AG04450 (cell line): ENCODE results near the gene COL25A1. TPM values are rescaled to one million over a fixed set of nuclear protein-coding genes. Genes with fewer than 3 reads are reported as not detected.

Experiments used
- CTCF ChIA-PET: fragments of 300-600, 350-600 bp; formaldehyde crosslinking; extraction: SDS; loops from one replicate; lab custom pipeline; 2022; ENCODE audit warnings: antibody characterized with exemption, inconsistent platforms; lab: Charles Lee
- POLR2A ChIA-PET: fragments of 350-600 bp; formaldehyde crosslinking; extraction: SDS; loops from one replicate; lab custom pipeline; 2021; ENCODE audit warnings: antibody characterized with exemption, inconsistent platforms; lab: Yijun Ruan, JAX
- DNase-seq: peaks from one replicate; pipeline ENCODE4 v3.0.0-alpha.2; 2011; ENCODE audit warnings: low read depth, low spot score
- H3K27ac ChIP-seq: one replicate; pipeline ENCODE4 v1.5.1; 2012; ENCODE audit warnings: low read depth, low read length, control low read depth
- H3K27me3 ChIP-seq: one replicate; pipeline ENCODE4 v1.6.0; 2012; ENCODE audit warnings: low read length; ENCODE audit not compliant: control insufficient read depth, insufficient read depth
- H3K4me3 ChIP-seq: 2 replicates; pipeline ENCODE4 v1.5.1; 2011; ENCODE audit warnings: mild to moderate bottlenecking, low read depth, low read length, control low read depth
- H3K9me3 ChIP-seq: 2 replicates; pipeline ENCODE4 v1.5.1; 2012; ENCODE audit warnings: low read length; ENCODE audit not compliant: control insufficient read depth, insufficient read depth
- polyA plus RNA-seq: library from polyadenylated mRNA; depleted of rRNA; stranded (reverse); fragments of >200 nt; gene quantifications from 2 replicates; pipeline ENCODE4 v1.2.3, GENCODE V29; 2011
- TF ChIP-seq, protein P1 (sequence below): IDR thresholded peaks from 2 replicates; pipeline ENCODE4 v1.5.1; 2011; ENCODE audit warnings: low read depth, low read length, control low read depth, inconsistent platforms

The COL25A1 gene
- polyA plus RNA-seq, 1 experiment: not detected

DNA sequence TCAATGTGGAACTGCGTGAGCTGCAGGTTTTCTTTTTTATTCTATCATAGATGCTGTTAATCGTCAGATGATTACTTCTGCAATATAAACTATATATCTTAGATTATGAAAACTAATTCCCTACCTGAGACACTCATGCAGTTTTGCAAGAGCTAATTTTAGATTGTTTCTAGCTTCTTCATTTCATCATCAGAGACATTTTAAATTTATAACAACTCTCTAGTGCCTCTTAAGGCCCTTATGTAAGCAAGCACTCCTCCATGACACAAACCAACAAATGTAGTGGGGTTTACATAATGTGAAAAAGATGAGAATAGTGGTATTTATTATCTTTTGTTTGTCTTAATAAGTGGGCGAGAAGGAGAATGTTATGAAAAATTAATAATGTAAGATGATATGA lies 369.4 kb downstream of the COL25A1 start:
- no peaks in the 10 kb centered on the region for H3K27me3 ChIP-seq
- H3K4me3 ChIP-seq: no peak overlapping the region
- TF ChIP-seq, protein P1, sequence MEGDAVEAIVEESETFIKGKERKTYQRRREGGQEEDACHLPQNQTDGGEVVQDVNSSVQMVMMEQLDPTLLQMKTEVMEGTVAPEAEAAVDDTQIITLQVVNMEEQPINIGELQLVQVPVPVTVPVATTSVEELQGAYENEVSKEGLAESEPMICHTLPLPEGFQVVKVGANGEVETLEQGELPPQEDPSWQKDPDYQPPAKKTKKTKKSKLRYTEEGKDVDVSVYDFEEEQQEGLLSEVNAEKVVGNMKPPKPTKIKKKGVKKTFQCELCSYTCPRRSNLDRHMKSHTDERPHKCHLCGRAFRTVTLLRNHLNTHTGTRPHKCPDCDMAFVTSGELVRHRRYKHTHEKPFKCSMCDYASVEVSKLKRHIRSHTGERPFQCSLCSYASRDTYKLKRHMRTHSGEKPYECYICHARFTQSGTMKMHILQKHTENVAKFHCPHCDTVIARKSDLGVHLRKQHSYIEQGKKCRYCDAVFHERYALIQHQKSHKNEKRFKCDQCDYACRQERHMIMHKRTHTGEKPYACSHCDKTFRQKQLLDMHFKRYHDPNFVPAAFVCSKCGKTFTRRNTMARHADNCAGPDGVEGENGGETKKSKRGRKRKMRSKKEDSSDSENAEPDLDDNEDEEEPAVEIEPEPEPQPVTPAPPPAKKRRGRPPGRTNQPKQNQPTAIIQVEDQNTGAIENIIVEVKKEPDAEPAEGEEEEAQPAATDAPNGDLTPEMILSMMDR: no peak
- DNase-seq: no peak
- POLR2A ChIA-PET: no interaction called here
- no peaks in the 10 kb centered on the region for H3K9me3 ChIP-seq
- CTCF ChIA-PET: no interaction called here
- H3K27ac ChIP-seq: no peak overlapping the region

DNA sequence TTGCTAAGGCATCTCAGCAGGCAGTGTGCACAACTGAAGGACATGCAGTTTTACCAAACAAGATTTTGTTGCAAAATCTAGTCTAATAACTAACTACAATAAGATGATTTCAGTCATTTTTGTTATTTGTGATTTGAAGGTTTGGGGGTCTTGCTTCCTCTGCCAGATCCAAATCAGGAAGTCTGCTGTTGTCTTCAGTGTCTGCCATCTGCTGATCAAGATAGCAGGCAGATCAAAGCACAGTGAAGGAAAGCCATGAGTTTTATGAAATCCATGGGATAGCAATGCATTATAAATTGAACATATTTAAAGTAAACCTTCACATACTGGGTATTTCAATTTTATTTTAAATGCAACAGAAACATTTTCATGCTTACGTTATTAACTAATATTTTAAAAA lies 370.5 kb downstream of the COL25A1 start:
- DNase-seq: no peak
- Histone ChIP-seq H3K9me3 (no peaks in the 10 kb centered on the region), H3K27ac (no peak overlapping the region), H3K4me3 (no peak overlapping the region), H3K27me3 (no peaks in the 10 kb centered on the region)
- TF ChIP-seq, protein P1: no peak
- ChIA-PET CTCF (no interaction called here), POLR2A (no interaction called here)

- no peaks in the 10 kb centered on the region for H3K27me3 ChIP-seq
- CTCF ChIA-PET: no interaction called here
- H3K27ac ChIP-seq: no peak overlapping the region
- no peak overlapping the region for H3K4me3 ChIP-seq
- no peak for DNase-seq
- POLR2A ChIA-PET: no interaction called here
- no peaks in the 10 kb centered on the region for H3K9me3 ChIP-seq
- TF ChIP-seq, protein P1: no peak
These were observed 372.3 kb downstream of the COL25A1 start for GRCh38 chr4:108930186-108930585.

- DNase-seq: no peak
- Histone ChIP-seq H3K27ac (no peak overlapping the region), H3K27me3 (no peaks in the 10 kb centered on the region), H3K9me3 (no peaks in the 10 kb centered on the region), H3K4me3 (no peak overlapping the region)
- TF ChIP-seq, protein P1: no peak
- ChIA-PET CTCF (no interaction called here), POLR2A (no interaction called here)
These were observed 375.7 kb downstream of the COL25A1 start for GRCh38 chr4:108926781-108927180.

- CTCF ChIA-PET: no interaction called here
- H3K4me3 ChIP-seq: no peak overlapping the region
- POLR2A ChIA-PET: no interaction called here
- no peaks in the 10 kb centered on the region for H3K9me3 ChIP-seq
- no peak overlapping the region for H3K27ac ChIP-seq
- TF ChIP-seq, protein P1: no peak
- H3K27me3 ChIP-seq: no peaks in the 10 kb centered on the region
- DNase-seq: no peak
These were observed 376.4 kb downstream of the COL25A1 start for GRCh38 chr4:108926061-108926460.
